HEK293T (cell line): ENCODE measurements around the gene BNIP2.

Experiments used
- ARNT ChIP-seq: fragments of 450-650 bp; IDR thresholded peaks from 2 replicates; pipeline ENCODE4 v1.6.1; 2017; ENCODE audit warnings: mild to moderate bottlenecking
- BHLHE40 ChIP-seq: fragments of 450-650 bp; IDR thresholded peaks from 2 replicates; pipeline ENCODE4 v1.6.1; 2016; ENCODE audit warnings: mild to moderate bottlenecking, moderate library complexity, borderline replicate concordance
- CTBP1 ChIP-seq: fragments of 450-650 bp; IDR thresholded peaks from 2 replicates; pipeline ENCODE4 v1.6.1; 2016; ENCODE audit warnings: borderline replicate concordance
- L3MBTL2 ChIP-seq: fragments of 450-650 bp; conservative IDR thresholded peaks from 2 replicates; pipeline ENCODE4 v1.6.1; 2016; ENCODE audit warnings: mild to moderate bottlenecking
- NFRKB ChIP-seq: fragments of 450-650 bp; IDR thresholded peaks from 2 replicates; pipeline ENCODE4 v1.6.1; 2016; ENCODE audit warnings: mild to moderate bottlenecking, moderate library complexity
- ZNF384 ChIP-seq: fragments of 450-650 bp; IDR thresholded peaks from 2 replicates; pipeline ENCODE4 v1.6.1; 2016
- TF ChIP-seq, protein P1 (sequence below): fragments of 450-650 bp; IDR thresholded peaks from 2 replicates; pipeline ENCODE4 v1.6.1; 2016

DNA sequence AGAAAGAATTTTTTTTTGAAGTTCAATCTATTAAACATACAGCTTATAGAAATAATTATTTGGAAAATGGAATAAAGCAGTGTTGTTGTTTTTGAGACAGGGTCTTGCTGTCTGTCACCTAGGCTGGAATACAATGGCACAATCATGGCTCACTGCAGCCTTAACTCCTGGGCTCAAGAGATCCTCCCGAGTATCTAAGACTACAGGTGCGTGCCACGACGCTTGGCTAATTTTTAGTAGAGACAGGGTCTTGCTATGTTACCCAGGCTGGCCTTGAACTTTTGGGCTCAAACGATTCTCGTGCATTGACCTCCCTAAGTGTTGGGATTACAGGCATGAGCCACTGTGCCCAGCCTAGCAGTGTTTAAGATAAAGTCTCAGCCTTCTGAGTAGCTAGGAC is 8.8 kb downstream of the BNIP2 start:
- TF ChIP-seq CTBP1, result no peak
- TF ChIP-seq, protein P1, sequence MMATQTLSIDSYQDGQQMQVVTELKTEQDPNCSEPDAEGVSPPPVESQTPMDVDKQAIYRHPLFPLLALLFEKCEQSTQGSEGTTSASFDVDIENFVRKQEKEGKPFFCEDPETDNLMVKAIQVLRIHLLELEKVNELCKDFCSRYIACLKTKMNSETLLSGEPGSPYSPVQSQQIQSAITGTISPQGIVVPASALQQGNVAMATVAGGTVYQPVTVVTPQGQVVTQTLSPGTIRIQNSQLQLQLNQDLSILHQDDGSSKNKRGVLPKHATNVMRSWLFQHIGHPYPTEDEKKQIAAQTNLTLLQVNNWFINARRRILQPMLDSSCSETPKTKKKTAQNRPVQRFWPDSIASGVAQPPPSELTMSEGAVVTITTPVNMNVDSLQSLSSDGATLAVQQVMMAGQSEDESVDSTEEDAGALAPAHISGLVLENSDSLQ, result no peak
- TF ChIP-seq ZNF384, result no peak
- no peak for TF ChIP-seq NFRKB
- no peak for TF ChIP-seq ARNT
- TF ChIP-seq BHLHE40, result no peak
- TF ChIP-seq L3MBTL2, result no peak
